ENCODE data around the gene NKD1.

Gene NKD1

DNA sequence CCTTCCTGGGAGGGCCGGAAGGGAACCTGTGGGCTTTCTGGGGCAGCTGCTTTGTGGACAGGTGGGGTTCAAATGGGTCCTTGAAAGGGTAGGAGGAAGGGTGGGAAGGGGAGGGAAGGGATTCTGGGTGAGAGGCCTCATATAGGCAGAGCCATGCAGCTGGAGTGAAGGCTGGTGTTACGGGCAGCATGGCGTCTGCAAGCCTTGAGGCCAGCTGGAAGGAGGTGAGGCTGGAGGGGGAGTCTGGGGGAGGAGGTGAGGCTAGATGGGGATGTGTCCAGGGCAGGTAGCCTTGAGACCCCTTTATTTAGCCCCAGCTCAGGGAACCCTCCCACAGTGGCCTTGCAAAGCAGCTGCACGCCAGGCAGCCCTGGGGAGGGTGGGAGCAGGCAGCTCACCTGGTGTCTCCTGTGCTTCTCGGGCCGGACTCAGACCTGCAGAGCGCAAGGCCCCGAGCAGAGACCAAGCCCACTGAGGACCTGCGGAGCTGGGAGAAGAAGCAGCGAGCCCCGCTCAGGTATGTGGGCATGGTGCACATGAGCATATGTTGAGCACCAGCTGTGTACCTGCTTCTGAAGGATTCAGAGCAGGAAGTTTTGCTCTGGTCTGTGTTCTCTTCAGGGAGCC lies 82.3 kb downstream of the NKD1 start:
- no peak for DNase-seq (ENCODE audit: low spot score)

DNA sequence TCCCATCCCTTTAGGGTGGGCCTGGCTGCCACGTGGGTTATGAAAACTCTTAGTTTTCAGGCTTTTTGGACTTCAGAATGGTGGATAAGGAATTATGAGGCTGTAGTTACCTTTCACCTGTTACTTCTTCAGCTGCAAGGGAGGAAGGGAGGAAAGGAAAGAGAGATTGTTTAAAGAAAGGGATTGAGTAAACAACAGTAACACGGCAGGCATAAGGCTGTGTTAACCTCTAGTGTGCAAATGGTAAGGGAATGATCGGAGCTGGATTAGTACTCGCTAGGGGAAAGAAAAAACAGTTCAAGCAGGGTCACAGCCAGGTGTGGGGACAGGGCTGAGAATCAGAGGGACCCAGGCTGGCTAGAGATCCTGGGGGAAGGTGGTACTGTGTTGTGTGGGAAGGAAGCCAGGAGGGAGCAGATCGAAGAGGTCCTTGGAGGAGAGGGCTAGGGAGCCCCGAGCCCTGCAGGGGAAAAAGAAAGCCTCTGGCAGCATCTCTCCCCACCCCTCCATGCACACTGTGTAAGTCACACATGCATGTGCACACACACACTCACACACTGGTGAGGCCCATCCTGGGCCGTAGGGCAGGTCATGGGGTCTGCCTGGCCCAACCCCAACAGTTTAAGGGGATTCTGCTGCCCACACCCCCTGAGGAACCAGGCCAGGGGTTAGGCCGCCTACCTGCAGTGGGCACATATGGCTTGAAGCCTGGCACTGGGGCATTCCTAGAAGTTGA lies 83.2 kb downstream of the NKD1 start:
- DNase-seq (ENCODE audit: low spot score), result no peak

DNA sequence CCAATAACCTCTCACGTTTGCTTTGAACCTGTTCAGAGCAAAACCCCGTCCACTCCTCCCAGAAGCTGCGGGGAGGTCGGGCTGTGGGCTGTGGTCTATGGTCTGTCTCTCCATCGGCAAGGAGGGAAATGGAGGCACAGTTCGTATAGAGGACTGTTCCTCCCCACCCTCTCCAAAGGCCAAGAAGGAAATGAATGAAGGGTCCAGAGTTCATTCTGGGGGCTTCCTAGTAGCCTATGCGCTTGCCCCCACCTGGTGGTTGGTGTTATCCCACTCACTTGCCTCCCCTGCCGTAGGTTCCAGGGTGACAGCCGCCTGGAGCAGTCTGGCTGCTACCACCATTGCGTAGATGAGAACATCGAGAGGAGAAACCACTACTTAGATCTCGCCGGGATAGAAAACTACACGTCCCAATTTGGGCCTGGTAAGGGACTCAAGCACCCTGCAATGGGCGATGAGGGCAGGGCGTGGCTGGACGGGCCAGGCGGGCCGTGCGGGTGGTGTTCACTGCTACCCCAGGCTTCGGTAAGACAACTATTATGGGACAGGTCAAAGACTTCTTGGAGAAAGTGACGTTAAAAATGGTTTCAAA lies 83.9 kb downstream of the NKD1 start:
- no peak for DNase-seq (ENCODE audit: low spot score)

DNA sequence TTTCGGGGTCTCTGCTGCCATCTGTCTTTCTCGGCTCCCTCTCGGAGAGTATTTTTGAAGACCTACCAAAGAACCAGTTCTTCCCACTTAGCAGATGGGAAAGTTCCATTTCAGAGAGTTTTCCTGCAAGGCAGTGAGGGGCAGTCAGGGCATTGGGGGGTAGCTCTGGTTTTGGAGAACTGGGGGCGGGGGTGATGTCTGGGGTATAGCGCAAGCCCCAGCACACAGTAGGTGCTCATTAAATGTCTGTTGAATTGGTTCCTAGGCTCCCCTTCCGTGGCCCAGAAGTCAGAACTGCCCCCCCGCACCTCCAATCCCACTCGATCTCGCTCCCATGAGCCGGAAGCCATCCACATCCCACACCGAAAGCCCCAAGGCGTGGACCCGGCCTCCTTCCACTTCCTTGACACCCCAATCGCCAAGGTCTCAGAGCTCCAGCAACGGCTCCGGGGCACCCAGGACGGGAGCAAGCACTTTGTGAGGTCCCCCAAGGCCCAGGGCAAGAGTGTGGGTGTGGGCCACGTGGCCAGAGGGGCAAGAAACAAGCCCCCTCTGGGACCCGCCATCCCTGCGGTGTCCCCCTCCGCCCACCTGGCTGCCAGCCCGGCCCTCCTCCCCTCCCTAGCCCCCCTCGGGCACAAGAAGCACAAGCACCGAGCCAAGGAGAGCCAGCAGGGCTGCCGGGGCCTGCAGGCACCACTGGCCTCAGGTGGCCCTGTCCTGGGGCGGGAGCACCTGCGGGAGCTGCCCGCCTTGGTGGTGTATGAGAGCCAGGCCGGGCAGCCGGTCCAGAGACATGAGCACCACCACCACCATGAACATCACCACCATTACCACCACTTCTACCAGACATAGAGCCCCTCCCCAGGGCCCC lies 85.0 kb downstream of the NKD1 start:
- no peak for DNase-seq (ENCODE audit: low spot score)

DNA sequence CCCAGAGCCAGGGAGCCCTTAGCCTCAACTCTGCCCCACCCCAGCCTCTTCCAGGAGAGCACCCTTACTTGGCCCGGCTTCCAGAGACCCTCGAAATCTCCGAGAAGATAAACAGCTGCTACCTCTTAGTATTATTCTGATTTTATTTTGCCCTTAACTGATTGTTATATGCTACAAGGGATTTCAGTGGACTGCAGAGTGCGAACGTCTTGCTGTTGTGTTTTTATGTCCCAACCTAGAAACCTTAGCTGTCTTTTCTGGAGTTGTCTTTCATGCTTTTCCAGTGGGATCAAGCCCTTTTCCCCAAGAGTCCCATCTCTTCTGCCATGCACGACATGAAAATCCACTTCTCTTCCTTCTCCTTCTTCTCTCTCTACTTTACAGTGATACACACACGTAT lies 85.9 kb downstream of the NKD1 start:
- no peak for DNase-seq (ENCODE audit: low spot score)

DNA sequence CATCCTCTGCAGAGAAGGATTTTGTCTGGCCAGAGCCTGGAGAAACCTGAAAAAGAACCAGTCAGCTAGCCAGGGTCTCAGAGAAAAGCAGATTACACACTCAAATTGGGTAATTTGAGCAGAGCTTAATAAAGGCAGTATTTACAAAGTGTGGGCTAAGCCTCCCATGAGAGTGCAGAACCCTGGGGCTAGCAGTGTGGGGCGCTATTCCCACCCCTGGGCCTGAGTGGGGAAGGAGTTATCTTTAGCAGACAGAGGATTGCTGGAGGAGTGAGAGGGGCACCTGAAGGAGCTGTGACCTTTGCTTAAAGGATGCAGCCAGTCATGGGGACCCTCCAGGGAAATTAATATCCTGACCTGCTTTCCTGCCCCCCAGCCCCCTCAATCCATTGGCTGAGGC lies 86.8 kb downstream of the NKD1 start:
- DNase-seq (ENCODE audit: low spot score), result no peak

DNA sequence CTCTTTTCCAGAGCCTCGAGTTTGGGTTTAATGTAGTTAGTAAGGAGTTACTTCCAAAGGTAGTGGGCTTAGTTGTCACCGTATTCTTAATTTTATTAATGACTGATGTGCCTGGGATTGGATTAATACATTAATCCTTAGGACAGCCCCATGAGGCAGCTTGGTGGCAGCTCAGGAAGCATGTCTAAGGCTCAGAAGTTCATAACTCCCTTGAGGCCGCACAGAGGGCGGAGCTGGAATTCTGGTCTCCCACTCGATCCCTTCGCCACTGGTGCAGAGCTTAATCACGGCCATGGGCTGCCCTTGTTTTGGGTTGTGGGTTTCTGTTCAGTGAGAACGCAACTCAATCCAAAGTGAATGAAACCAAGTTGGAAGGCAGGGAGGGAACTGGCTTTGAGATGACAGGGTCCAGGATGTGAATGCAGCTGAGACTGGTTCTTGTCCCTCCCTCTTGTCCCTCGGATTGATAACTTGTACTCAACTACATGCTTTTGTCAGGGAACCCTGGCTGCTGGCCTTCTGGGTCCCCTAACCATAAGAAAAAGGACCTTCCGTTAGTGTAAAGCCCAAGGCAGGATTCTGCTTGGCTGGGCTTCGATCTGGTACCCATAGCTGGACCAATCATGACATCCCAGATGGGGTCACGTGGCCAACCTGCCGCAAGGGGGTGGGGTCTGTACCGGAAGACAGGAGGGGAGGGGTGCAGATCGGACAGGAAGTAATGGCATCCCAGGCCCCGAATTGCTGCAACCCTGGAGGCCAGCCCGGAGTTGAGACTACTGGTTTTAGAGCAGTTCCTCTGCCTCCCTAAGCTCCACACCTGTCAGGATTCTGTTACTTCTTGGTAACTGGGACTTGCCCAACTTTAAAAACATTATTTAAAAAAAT lies 87.6 kb downstream of the NKD1 start:
- DNase-seq (ENCODE audit: low spot score), result no peak

DNA sequence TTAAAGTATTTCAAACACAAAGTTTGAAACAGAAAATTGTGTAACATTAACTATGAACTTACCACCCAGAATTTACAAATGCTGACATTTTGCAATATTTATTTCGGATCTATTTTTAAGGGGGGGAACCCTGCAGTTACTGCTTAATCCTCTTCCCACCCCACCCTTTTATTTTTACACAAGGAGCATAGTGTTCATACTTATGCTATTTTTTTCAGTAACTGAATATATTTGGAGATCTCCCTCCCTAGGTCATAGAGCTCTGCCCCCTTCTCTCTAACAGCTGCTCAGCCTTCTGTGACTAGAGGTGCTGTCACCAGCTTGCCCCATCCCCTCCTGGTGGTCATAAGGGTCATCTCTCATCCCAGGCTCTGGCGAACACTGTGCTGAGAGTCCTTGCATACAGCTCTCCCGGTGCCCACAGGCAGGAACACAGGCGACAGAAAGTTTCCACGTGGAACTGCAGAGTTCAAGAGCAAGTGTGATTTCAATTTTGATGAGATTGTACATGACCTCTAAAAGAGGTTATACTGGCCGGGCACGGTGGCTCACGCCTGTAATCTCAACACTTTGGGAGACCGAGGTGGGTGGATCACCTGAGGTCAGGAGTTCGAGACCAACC lies 88.7 kb downstream of the NKD1 start:
- DNase-seq (ENCODE audit: low spot score), result no peak

DNA sequence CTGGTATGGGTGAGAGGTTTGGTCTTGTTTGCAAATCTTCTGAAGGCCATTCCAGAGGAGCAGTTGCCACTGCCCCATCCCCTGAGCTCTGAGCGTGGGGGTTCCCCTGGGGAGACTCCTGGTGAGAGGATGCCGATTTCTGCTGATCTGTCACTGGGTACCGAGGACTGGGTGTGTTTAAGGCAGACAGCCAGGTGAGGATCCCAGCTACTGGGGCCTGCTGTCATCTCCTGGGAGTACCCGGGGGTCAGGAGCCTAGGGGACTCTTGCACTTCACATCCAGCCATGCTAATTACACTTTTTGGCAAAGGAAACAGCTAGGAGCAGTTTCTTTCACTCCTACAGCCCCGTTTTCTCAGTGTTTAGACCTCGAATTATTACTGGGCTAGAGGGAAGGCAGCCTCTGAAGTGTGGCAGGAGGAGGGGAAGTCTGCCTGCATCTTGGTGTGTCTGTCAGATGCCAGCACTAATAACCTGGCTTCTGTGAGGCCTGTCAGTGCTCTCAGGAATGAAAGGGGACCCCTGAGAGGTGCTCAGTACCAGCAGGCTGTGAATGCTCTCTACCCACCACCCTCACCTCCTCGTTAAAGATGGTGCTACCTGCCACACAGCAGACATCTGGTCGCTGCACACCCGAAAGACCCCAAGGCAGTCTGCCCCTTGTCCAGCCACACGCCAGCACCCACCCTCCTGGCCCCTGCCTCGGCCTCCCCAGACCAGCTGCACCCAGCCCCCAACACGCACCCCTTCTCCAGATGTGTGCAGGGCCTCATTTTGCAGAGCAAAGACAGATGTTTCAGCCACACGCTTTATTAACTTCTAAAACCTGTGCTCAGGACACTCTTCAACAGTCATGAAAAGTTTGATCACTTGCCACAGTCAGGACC lies 89.8 kb downstream of the NKD1 start:
- DNase-seq (ENCODE audit: low spot score), result no peak

DNA sequence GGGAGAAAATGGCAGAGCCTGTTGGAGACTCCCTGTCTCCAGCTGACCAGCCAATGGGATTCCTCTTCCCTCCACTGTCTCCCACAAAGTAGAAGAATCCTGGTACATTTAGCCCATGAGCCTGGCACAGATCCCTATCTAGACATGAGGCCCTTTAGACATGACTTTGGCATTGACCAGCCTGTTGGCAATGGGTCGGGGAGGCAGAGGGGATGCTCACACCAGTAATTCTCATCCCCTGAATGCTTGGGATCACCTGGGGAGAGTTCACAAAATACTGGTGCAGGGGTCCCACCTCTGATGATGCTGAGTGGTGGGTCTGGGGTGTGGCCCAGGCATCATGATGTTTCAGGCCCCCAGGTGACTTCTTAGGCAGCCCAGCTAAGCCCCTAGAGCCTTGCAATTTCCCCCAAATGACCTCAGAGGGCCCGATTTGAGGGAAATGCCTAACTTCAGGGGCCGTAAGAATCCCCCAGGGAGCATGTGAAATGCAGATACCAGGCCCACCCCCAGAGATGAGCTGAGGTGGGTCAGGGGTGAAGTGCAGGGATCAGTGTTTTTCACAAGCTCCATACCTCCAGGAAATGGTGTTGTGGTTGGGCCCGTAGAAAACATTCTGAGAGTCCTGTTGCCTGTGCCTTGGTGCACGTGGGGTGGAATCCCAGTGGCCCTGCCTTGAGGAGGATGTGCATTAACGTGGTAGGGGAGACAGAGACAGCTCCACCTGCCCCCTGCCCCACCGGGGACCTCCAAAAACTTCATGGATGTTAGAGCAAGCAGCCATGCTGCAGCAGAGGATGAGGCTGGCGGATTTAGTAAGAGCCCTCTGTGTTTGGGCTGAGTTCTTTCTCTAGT lies 90.8 kb downstream of the NKD1 start:
- no peak for DNase-seq (ENCODE audit: low spot score)

DNA sequence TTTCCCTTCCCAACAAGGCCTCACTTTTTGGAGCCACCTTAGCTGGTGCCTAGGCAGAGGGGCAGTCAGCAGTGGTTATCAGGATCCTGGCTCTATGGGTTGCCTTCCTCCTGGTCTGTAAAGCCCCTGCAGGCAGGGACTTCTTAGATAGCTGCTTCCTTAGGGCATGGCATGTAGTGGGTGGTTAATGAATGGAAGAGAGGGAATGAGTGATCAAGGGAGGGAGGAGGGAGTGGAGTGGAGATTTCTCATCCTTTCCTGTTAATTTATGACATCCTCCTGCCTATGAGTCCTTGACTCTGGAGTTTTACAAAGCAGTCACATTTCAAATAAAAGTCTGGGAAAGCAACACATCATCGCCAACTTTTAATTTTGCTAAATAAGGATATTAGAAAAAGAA lies 92.2 kb downstream of the NKD1 start:
- DNase-seq (ENCODE audit: low spot score), result peak; percentile 63

DNA sequence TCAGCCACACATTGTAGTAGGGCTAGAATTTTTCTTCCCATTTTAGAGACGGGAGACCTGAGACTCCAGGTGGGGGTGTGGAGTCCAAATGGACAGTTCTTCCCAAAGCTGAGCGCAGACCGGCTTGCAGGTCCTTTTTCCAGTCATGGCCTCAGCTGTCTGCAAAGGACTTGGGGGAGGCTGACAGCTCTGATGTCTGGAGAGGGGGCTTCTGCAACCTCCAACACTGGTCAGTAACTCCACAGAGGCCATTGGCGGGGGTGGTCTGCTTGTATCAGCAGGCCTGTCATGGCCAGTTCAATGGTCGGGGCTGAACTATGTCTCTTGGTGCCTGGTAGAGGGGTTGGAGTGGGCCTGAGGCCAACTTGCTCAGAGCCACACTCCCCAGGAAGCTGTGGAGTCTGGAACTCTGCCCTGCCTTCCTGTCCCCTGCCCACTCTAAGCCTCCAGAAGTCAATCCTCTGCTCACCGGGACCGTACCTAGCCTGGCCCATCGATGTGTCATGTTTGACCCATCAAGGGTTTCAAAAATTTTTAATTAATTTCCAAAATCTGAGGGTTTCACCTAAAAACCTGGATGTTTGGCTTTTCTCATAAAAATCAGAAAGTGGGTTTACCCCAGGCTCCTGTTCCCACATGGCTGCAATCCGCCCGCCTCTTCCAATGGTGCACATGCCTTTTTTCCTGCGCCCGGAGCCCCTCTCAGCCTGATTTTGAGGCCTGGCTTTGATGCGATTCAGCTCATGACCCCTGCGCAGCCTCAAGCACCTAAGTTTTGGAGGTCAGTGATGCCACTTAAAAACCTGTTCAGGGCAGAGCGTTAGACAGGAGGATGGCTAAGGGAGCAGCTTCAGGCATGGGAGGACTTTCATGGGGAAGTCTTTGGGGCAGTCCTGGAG lies 93.0 kb downstream of the NKD1 start:
- no peak for DNase-seq (ENCODE audit: low spot score)

DNA sequence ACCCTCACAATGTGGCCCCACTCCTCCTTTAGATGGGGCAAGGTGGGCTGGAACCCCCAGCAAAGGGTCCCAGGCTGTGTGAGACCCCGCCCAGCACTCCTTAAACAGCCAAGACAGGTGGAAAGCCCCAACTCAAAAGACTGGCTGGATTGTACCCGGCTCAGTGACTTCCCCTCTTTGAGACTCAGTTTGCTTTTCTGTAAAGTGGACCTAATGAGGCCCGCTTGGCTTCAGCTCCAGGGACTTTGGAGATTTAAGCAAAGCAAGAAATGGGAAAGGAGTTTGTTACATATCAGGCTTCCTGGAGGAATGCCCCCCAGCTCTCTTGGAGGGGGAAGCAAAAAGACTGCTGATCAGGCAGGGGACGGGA lies 93.6 kb downstream of the NKD1 start:
- no peak for DNase-seq (ENCODE audit: low spot score)

DNA sequence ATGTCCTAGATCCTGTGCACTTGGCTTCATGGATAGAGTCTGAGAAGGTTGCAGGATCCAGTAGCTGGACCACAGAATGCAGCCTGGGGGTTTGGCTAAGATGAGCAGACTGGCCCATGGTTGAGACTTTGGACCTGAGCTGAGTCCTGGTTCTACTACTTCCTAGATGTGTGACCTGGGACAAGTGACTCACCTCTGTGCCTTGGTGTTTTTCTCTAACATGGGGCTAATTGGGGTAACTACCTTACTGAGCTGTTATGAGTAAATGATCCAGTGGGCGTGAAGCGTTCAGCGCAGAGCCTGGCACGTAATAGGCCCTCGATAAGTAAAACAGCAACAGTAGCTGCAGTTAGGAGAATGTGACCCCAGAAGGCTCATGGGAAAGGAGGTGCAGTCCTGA lies 94.2 kb downstream of the NKD1 start:
- no peak for DNase-seq (ENCODE audit: low spot score)

DNA sequence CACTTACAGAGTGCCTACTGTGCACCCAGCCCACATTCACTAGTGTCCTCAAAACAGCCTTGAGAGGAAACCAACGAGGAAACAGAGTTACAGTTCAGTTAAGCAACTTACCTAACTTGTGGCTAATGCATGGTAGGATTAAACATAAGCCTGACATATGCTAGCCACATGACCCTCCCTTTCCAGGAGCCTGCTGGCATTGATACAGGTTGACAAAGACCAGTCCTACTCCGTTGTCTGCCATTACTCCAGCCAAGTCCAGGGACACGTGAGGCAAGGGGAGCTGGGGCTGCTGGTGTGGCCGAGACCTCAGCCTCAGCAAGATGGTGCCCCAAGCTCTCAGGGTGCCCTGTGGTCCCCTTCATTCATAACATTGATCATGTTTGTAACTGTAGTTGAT lies 95.0 kb downstream of the NKD1 start:
- DNase-seq (ENCODE audit: low spot score), result no peak

DNA sequence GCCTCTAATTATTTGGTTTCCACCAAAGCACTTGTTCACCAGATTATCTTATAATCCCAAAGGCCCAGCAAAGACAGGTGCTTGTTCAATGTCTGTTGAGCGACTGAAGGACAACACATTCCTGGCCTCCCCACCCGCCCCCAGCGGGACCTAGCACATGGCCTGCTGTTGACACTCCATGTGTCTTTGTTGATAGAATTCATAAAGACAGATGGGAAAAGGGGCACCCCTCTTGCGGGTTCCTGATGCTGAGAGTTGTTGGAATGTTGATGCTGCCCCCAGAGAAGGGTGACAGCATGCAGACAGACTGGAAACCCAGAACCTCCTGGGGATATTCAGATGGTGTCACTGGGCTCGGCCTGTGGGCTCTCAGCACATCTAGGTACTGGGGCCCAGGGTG lies 96.0 kb downstream of the NKD1 start:
- DNase-seq (ENCODE audit: low spot score), result no peak

DNA sequence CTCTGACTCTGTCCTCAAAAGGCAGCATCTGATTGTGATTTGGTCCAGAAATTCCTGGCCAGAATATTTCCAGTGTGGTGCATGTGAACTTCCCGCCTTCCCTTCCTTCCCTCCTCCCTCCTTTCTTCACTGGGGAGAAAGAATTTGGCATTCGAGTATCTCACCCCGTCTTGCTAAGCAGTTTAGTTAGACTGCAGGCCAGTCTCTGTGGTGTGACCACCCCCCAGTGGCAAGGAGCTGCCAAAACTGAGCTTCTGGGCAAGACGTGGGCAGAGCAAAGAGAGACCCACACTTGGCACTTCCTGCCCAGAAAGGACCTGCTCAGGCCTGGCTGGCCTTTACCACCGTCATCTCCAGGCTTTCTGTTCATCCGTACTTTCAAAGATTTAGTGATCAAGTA lies 96.5 kb downstream of the NKD1 start:
- peak; percentile 75 for DNase-seq (ENCODE audit: low spot score)

DNA sequence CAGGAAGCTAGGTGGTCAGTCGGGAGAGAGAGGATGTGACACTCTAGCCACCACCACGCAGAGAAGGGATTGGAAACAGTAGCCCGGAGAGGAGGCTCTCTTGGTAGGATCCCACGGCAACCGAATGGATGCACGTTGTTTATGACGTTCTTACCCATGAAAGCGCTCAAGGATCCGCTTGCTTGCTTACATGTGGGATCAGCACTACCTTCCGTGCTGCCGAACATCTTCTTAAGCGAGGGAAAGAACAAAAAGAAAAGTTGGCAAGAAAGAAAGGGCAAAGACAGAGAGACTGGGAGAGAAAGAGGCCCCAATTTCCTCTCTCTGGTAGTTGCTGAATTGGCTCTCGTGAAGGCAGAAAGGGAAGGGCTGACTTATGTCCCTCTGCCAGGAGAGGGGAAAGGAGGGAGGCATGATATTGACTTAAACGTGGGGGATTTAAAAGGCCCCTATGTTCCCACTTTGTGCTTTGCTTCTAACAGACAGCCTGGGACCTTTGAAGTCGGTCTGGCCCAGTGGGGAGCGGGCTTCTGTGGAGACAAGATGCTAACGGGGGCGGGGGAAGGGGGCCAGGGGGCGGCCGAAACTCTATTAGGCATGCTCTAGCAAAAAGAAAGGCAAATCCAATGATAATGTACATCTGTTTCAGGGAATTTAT lies 97.5 kb downstream of the NKD1 start:
- DNase-seq (ENCODE audit: low spot score), result no peak
